Measurements from ENCODE around the gene BTNL3.
"Not testable (repeated sequence)": the region's sequence is repeated elsewhere in the genome, so short reads cannot be mapped to it uniquely, and the experiment has no call there.

The BTNL3 gene

GRCh38 chr5:180988592-180988991 is at the start of gene BTNL3:
Gene BTNL3, plus strand, starts transcription at chr5:180988846. Its CDS starts 183 bp downstream, at chr5:180989029.
- DNase-seq = no peak

GRCh38 chr5:180950291-180950949 is 38.2 kb upstream of the BTNL3 start:
- DNase-seq = no peak

- no peak for DNase-seq
Observed at GRCh38 chr5:180959661-180960060, 29.0 kb upstream of the BTNL3 start.

- DNase-seq = no peak
Observed at GRCh38 chr5:180960209-180960608, 28.4 kb upstream of the BTNL3 start.

GRCh38 chr5:180969406-180969805 is 19.2 kb upstream of the BTNL3 start:
- no peak for DNase-seq

GRCh38 chr5:180970336-180970735 is 18.3 kb upstream of the BTNL3 start:
- no peak for DNase-seq

- DNase-seq = no peak
Observed at GRCh38 chr5:180970875-180971274, 17.8 kb upstream of the BTNL3 start.

- no peak for DNase-seq
Observed at GRCh38 chr5:180974612-180975315, 13.9 kb upstream of the BTNL3 start.

- no peak for DNase-seq
Observed at GRCh38 chr5:180975338-180975737, 13.3 kb upstream of the BTNL3 start.

- DNase-seq = no peak
Observed at GRCh38 chr5:180976518-180976917, 12.1 kb upstream of the BTNL3 start.

- no peak for DNase-seq
Observed at GRCh38 chr5:180977852-180978251, 10.8 kb upstream of the BTNL3 start.

- DNase-seq = no peak
Observed at GRCh38 chr5:180982008-180982741, 6.5 kb upstream of the BTNL3 start.

GRCh38 chr5:180988016-180988415 is 630 bp upstream of the BTNL3 start:
- no peak for DNase-seq

GRCh38 chr5:180990086-180990881 is 1.6 kb downstream of the BTNL3 start:
- DNase-seq = no peak

GRCh38 chr5:180990882-180991242 is 2.2 kb downstream of the BTNL3 start:
- no peak for DNase-seq

GRCh38 chr5:181001947-181002346 is 13.3 kb downstream of the BTNL3 start:
- DNase-seq = no peak

- DNase-seq = no peak
Observed at GRCh38 chr5:181005791-181006190, 17.1 kb downstream of the BTNL3 start.

GRCh38 chr5:181008136-181008535 is 19.5 kb downstream of the BTNL3 start:
- no peak for DNase-seq

GRCh38 chr5:181010018-181010417 is 21.4 kb downstream of the BTNL3 start:
- DNase-seq = not testable (repeated sequence)

GRCh38 chr5:181014654-181015053 is 26.0 kb downstream of the BTNL3 start:
- DNase-seq = not testable (repeated sequence)

GRCh38 chr5:181017448-181017847 is 28.8 kb downstream of the BTNL3 start:
- not testable (repeated sequence) for DNase-seq

GRCh38 chr5:181020688-181021087 is 32.0 kb downstream of the BTNL3 start:
- no peak for DNase-seq
